C4-2B (cell line): Measurements from ENCODE around the gene IL6ST.

Source experiments
- ZFX ChIP-seq: fragments of 450-650 bp; IDR thresholded peaks from 2 replicates; pipeline ENCODE4 v1.6.1; 2017
- TF ChIP-seq, protein P1 (sequence below): fragments of 450-650 bp; conservative IDR thresholded peaks from 2 replicates; pipeline ENCODE4 v1.5.1; 2017; ENCODE audit warnings: mild to moderate bottlenecking

GRCh38 chr5:55991768-55992486 is 2.8 kb downstream of the IL6ST start:
- TF ChIP-seq, protein P1, sequence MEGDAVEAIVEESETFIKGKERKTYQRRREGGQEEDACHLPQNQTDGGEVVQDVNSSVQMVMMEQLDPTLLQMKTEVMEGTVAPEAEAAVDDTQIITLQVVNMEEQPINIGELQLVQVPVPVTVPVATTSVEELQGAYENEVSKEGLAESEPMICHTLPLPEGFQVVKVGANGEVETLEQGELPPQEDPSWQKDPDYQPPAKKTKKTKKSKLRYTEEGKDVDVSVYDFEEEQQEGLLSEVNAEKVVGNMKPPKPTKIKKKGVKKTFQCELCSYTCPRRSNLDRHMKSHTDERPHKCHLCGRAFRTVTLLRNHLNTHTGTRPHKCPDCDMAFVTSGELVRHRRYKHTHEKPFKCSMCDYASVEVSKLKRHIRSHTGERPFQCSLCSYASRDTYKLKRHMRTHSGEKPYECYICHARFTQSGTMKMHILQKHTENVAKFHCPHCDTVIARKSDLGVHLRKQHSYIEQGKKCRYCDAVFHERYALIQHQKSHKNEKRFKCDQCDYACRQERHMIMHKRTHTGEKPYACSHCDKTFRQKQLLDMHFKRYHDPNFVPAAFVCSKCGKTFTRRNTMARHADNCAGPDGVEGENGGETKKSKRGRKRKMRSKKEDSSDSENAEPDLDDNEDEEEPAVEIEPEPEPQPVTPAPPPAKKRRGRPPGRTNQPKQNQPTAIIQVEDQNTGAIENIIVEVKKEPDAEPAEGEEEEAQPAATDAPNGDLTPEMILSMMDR, result no peak
- no peak for TF ChIP-seq ZFX
